A673 (cell line): ENCODE results near the gene SEMA4A.

ENCODE experiments used
- EZH2 ChIP-seq: fragments of 200-600 bp; sonication (generic); IDR thresholded peaks from 2 replicates; pipeline ENCODE4 v1.6.1; 2017; ENCODE audit warnings: borderline replicate concordance, low read depth, mild to moderate bottlenecking, mixed read lengths, antibody characterized with exemption, low read length; ENCODE audit not compliant: poor library complexity, severe bottlenecking
- TF ChIP-seq, protein P1 (sequence below): fragments of 300-800, 200-600 bp; sonication (generic); conservative IDR thresholded peaks from 2 replicates; pipeline ENCODE4 v1.5.1; 2017; ENCODE audit warnings: low read depth, mild to moderate bottlenecking, antibody characterized with exemption, low read length, moderate library complexity, mixed read lengths

GRCh38 chr1:156128308-156128653, 25.1 kb upstream of the SEMA4A start:
- TF ChIP-seq, protein P1, sequence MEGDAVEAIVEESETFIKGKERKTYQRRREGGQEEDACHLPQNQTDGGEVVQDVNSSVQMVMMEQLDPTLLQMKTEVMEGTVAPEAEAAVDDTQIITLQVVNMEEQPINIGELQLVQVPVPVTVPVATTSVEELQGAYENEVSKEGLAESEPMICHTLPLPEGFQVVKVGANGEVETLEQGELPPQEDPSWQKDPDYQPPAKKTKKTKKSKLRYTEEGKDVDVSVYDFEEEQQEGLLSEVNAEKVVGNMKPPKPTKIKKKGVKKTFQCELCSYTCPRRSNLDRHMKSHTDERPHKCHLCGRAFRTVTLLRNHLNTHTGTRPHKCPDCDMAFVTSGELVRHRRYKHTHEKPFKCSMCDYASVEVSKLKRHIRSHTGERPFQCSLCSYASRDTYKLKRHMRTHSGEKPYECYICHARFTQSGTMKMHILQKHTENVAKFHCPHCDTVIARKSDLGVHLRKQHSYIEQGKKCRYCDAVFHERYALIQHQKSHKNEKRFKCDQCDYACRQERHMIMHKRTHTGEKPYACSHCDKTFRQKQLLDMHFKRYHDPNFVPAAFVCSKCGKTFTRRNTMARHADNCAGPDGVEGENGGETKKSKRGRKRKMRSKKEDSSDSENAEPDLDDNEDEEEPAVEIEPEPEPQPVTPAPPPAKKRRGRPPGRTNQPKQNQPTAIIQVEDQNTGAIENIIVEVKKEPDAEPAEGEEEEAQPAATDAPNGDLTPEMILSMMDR: no peak
- no peak for TF ChIP-seq EZH2
